ENCODE data around the gene UBAP2.

DNA sequence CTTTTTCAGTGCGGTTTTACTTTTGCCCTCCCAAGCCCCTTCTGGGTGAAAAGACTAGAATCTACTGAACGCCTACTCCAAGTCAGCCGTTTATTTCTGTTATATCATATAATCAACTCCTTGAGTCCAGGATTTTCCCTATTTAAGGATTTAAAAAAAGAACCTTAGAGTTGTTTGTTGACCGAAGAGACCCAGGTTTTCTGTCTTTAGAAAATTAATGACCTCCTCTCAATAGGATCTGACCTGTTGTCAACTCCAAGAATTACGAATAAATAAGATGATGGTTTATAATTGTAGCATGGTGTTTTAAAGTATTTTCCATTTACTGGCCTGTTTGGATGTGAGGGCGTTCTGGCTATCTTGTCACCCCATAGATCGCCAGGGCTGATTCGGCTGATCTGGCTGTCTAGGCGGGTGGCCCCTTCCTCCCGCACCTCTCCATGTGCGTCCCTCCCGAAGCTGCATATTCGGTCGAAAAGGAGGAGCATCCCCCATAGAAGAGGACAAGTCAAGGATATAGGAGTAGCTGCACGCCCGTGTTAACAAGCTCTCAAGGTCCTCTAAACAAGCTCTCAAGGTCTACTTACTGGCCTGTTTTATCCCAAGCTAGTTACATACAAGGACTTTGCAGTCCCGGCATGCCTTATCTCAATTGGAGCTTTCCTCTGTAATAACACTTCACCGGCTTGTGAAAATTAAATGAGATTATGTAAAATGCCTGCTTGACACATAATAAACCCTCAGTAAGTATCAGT is 1.1 kb upstream of the UBAP2 start:
- TF ChIP-seq POLR2A (IDR thresholded peaks at IDR 0.05) (no peak), POLR2AphosphoS5 (IDR thresholded peaks at IDR 0.05) (no peak)
- TF ChIP-seq, protein P1, sequence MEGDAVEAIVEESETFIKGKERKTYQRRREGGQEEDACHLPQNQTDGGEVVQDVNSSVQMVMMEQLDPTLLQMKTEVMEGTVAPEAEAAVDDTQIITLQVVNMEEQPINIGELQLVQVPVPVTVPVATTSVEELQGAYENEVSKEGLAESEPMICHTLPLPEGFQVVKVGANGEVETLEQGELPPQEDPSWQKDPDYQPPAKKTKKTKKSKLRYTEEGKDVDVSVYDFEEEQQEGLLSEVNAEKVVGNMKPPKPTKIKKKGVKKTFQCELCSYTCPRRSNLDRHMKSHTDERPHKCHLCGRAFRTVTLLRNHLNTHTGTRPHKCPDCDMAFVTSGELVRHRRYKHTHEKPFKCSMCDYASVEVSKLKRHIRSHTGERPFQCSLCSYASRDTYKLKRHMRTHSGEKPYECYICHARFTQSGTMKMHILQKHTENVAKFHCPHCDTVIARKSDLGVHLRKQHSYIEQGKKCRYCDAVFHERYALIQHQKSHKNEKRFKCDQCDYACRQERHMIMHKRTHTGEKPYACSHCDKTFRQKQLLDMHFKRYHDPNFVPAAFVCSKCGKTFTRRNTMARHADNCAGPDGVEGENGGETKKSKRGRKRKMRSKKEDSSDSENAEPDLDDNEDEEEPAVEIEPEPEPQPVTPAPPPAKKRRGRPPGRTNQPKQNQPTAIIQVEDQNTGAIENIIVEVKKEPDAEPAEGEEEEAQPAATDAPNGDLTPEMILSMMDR (IDR thresholded peaks at IDR 0.05), result no peak

Measured in suprapubic skin (tissue), 4 donors.